ENCODE results near the gene LMO7. TPM values are rescaled to one million over a fixed set of nuclear protein-coding genes. Genes with fewer than 3 reads are reported as not detected.

LMO7 gene
- total and polyA plus RNA-seq, 2 of the 8 experiments (the other 6 are each of a cell fraction or from before 2014, with no cell fraction given), result 8.1 to 28.3 TPM

- TF ChIP-seq, protein P1, sequence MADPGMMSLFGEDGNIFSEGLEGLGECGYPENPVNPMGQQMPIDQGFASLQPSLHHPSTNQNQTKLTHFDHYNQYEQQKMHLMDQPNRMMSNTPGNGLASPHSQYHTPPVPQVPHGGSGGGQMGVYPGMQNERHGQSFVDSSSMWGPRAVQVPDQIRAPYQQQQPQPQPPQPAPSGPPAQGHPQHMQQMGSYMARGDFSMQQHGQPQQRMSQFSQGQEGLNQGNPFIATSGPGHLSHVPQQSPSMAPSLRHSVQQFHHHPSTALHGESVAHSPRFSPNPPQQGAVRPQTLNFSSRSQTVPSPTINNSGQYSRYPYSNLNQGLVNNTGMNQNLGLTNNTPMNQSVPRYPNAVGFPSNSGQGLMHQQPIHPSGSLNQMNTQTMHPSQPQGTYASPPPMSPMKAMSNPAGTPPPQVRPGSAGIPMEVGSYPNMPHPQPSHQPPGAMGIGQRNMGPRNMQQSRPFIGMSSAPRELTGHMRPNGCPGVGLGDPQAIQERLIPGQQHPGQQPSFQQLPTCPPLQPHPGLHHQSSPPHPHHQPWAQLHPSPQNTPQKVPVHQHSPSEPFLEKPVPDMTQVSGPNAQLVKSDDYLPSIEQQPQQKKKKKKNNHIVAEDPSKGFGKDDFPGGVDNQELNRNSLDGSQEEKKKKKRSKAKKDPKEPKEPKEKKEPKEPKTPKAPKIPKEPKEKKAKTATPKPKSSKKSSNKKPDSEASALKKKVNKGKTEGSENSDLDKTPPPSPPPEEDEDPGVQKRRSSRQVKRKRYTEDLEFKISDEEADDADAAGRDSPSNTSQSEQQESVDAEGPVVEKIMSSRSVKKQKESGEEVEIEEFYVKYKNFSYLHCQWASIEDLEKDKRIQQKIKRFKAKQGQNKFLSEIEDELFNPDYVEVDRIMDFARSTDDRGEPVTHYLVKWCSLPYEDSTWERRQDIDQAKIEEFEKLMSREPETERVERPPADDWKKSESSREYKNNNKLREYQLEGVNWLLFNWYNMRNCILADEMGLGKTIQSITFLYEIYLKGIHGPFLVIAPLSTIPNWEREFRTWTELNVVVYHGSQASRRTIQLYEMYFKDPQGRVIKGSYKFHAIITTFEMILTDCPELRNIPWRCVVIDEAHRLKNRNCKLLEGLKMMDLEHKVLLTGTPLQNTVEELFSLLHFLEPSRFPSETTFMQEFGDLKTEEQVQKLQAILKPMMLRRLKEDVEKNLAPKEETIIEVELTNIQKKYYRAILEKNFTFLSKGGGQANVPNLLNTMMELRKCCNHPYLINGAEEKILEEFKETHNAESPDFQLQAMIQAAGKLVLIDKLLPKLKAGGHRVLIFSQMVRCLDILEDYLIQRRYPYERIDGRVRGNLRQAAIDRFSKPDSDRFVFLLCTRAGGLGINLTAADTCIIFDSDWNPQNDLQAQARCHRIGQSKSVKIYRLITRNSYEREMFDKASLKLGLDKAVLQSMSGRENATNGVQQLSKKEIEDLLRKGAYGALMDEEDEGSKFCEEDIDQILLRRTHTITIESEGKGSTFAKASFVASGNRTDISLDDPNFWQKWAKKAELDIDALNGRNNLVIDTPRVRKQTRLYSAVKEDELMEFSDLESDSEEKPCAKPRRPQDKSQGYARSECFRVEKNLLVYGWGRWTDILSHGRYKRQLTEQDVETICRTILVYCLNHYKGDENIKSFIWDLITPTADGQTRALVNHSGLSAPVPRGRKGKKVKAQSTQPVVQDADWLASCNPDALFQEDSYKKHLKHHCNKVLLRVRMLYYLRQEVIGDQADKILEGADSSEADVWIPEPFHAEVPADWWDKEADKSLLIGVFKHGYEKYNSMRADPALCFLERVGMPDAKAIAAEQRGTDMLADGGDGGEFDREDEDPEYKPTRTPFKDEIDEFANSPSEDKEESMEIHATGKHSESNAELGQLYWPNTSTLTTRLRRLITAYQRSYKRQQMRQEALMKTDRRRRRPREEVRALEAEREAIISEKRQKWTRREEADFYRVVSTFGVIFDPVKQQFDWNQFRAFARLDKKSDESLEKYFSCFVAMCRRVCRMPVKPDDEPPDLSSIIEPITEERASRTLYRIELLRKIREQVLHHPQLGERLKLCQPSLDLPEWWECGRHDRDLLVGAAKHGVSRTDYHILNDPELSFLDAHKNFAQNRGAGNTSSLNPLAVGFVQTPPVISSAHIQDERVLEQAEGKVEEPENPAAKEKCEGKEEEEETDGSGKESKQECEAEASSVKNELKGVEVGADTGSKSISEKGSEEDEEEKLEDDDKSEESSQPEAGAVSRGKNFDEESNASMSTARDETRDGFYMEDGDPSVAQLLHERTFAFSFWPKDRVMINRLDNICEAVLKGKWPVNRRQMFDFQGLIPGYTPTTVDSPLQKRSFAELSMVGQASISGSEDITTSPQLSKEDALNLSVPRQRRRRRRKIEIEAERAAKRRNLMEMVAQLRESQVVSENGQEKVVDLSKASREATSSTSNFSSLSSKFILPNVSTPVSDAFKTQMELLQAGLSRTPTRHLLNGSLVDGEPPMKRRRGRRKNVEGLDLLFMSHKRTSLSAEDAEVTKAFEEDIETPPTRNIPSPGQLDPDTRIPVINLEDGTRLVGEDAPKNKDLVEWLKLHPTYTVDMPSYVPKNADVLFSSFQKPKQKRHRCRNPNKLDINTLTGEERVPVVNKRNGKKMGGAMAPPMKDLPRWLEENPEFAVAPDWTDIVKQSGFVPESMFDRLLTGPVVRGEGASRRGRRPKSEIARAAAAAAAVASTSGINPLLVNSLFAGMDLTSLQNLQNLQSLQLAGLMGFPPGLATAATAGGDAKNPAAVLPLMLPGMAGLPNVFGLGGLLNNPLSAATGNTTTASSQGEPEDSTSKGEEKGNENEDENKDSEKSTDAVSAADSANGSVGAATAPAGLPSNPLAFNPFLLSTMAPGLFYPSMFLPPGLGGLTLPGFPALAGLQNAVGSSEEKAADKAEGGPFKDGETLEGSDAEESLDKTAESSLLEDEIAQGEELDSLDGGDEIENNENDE (IDR thresholded peaks at IDR 0.05; ENCODE audit: insufficient replicate concordance, low read length), result no peak
- TF ChIP-seq ZNF274 (IDR thresholded peaks at IDR 0.05; ENCODE audit: borderline replicate concordance, extremely low read depth, low read length) (no peak), POLR2AphosphoS5 (IDR thresholded peaks at IDR 0.05; ENCODE audit: low read depth, low read length) (peak; percentile 9; the same call in 1 of the 2 replicates), CHD1 (IDR thresholded peaks at IDR 0.05; ENCODE audit: low read depth, low read length) (no peak), CBX8 (IDR thresholded peaks at IDR 0.05; ENCODE audit: borderline replicate concordance, low read depth, low read length) (no peak), HDAC6 (IDR thresholded peaks at IDR 0.05; ENCODE audit: low read depth, low read length) (no peak), SUZ12 (IDR thresholded peaks at IDR 0.05; ENCODE audit: low read length) (no peak), RAD21 (IDR thresholded peaks at IDR 0.05 in 1 of 2, conservative IDR thresholded peaks at IDR 0.05 in 1 of 2; ENCODE audit: low read depth in 2 of 2, low read length in 2 of 2) (no peak), EGR1 (IDR thresholded peaks at IDR 0.05; ENCODE audit: borderline replicate concordance, low read depth, low read length) (peak; percentile 12; the same call in 1 of the 2 replicates), SIN3A (conservative IDR thresholded peaks at IDR 0.05 in 1 of 2, IDR thresholded peaks at IDR 0.05 in 1 of 2; ENCODE audit: low read depth in 1 of 2, low read length in 2 of 2) (no peak)
Measured at GRCh38 chr13:75636436-75637180, 478 bp downstream of the LMO7 start (continued).
